GM18873 (cell line): ENCODE data around the gene SPHK2.
"Not testable (repeated sequence)": the region's sequence is repeated elsewhere in the genome, so short reads cannot be mapped to it uniquely, and the experiment has no call there.

Experiments used
- ATAC-seq: cut with Tn5 transposase; IDR thresholded peaks from one replicate; pipeline ENCODE4 v1.9.1; 2021; ENCODE audit warnings: mild to moderate bottlenecking, moderate library complexity, moderate number of reproducible peaks; ENCODE audit not compliant: unreplicated experiment, low FRiP score

SPHK2 gene

GRCh38 chr19:48650974-48651682, 31.8 kb downstream of the SPHK2 start:
- no peak for ATAC-seq

DNA sequence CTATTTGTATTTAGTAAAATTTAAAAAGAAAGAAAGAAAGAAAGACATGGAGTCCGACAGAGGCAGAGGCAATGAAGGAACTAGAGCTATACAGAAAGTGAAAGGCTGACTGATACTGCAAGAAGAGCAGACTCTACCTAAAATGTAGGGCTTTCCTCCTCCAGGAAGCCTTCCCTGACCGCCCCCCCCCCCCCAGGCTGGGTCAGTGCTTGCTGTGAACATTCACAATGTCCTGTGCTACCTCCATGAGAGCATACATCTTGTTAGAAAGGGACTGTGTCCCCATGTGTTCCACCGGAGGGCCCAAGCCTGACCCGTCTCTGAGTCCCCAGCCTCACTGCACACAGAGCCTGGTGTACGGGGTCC, 32.4 kb downstream of the SPHK2 start:
- no peak for ATAC-seq

GRCh38 chr19:48654299-48655059, 35.2 kb downstream of the SPHK2 start:
- no peak for ATAC-seq

DNA sequence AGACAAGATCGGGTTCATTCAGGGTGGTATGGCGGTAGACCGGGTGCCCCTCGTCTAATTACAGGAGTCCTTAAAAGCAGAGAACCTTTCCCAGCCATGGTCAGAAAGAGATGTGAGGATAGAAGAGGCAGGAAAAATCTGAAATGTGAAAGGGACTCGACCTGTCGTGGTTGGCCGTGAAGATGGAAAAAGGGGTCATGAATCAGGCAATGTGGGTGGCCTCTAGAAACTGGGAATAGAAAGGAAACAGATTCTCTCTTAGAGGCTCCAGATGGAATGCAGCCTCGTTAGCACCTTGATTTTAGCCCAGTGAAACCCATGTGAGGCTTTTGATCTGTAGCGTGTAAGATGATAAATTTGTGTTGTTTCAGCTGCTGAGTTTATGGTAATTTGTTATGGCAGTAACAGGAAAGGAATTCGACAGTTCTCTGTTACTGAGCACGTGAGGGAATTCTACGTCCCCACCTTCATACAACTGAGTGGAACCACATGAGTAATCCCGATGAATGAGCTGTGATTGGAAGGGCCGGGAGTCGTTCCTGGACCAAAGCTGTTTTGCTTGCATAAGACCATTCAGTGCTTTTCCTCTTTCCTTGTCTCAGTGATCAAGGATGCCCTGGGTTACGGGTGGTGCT, 37.7 kb downstream of the SPHK2 start:
- ATAC-seq: no peak

- ATAC-seq: not testable (repeated sequence)
Observed at GRCh38 chr19:48657828-48658227, 38.5 kb downstream of the SPHK2 start.

GRCh38 chr19:48658483-48658882, 39.2 kb downstream of the SPHK2 start:
- no peak for ATAC-seq

DNA sequence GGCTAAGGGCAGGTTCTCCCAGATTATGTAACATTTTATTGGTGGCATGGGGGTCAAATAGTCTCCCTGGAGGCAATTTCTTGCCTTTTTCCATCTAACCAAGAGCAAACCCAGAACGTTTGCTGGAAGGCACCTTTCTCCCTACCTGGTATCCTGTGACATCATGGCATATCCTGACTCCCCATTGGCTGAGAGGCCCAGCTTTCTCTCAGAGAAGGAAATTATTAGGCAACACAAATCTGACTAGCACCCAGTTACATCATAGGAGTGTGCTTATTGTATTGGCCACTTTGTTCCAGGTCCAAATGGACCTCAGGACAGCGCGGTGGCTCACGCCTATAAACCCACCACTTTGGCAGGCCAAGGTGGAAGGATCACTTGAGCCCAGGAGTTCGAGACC, 40.5 kb downstream of the SPHK2 start:
- no peak for ATAC-seq

GRCh38 chr19:48660852-48661710, 41.8 kb downstream of the SPHK2 start:
- ATAC-seq: peak; percentile 81

DNA sequence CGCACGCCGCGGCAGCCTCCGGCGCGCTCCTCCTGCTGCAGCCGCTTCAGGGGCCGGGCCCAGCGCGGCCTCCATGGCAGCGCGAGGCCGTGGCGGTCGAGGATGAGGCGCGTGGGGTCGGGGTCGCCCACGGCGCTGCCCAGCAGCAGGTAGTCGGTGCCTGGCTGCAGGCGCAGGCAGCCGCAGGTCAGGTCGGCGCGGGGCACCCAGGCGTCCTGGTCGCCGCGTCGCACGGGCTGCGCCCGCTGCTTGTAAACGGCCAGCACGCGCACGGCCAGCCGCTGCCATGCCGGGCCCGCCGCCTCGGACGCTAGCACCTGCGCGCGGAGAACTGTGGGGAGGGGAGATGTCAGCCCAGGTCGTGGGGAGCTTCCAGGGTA, 42.4 kb downstream of the SPHK2 start:
- no peak for ATAC-seq

DNA sequence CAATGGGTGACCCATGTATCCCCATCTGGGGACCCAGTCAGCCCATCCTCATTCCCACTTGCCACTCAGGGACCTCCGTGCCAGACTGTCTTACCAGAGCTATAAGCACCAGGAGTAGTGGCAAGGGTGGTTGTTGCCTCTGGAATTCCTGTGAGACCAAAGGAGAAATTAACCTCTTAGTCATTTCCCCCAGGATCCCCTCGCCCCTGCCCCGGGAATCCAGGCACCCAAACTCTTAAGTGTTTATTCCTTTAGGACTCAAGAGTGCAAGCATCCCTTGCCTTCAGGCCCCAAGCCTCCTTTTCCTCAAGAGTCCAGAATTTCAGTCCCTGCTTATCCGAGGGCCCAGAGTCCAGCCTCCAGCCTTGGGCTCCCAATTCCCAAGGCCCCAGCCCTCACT, 44.4 kb downstream of the SPHK2 start:
- ATAC-seq: no peak

DNA sequence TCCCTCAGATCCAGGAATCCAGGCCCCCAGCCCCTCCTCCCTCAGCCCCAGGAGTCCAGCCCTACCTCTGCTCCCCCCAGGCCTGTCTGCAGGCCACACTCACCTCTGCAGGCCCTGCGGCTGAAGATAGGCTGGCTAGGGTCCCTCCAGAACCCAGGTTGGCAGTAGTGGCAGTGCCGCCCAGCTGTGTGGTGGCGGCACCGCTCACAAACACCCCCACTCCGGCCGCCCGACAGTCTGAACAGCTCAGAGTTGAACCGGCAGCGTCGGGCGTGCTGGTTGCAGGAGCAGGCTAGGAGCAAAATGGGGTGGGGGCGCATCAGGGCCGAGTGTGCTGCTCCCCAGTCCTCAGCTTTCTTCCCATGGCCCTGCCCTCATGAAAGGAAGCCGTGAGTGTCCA, 45.2 kb downstream of the SPHK2 start:
- ATAC-seq: no peak

- ATAC-seq: no peak
Observed at GRCh38 chr19:48665786-48666185, 46.5 kb downstream of the SPHK2 start.

DNA sequence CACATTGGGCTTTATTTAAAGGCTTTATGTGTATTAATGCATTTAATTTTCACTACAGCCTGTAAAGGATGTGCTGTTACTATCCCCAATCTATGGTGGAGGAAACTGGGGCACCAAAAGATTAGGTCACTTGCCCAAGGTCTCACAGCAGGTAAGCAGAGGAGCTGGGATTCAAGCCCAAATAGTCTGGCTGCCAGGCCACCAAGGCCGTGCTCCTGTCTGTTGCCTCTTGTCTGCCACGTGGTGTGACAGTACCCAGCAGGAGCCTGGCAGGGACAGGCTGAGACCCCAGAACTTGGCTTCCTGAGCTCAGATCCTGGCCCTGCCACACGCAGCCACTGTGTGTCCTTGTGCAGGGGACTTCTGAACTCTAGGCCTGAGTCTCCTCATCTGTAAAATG, 49.0 kb downstream of the SPHK2 start:
- no peak for ATAC-seq

DNA sequence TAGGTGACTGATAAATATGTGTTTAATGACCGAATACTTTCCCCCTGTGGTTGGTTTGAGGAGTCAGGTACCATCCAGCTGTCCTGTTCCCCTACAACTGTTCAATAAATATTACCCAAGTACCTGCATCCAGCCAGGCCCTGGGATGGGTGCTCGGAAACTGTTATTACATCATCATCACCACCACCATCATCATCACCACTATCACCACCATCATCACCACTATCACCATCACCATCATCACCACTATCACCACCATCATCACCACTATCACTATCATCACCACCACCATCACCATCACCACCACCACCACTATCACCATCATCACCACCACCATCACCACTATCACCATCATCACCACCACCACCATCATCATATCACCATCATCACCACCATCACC, 49.5 kb downstream of the SPHK2 start:
- ATAC-seq: no peak

DNA sequence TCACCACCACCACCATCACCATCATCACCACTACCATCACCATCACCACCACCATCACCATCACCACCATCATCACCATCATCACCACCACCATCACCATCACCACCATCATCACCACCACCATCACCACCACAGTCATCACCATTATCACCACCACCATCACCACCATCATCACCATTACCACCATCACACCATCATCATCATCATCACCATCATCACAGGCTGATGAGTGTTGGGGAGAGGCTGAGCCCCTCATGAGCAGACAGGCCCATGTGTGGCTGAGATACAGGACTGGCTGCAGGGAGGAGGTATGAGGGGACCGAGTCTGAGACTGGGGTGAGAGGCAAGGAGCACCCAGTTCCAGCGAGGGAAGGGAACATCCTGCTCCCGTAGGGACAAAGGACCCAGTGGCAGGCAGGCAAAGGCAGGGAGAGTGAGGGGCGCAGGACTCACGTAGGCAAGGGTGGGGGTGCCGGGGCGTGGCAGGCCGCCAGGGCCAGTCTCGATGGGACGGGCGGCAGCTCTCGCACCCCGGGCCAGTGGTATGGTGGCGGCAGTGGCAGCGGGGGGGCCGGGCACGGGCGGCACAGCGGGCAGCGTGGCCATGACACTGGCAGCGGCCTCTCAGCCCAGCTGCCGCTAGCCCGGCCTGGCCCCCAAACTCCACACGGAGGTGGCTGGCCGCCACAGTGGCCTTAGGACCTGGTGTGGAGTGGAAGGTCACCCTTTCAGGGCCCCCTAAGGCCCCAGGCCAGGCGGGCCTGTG, 50.8 kb downstream of the SPHK2 start:
- no peak for ATAC-seq

GRCh38 chr19:48670699-48671445, 51.6 kb downstream of the SPHK2 start:
- no peak for ATAC-seq

DNA sequence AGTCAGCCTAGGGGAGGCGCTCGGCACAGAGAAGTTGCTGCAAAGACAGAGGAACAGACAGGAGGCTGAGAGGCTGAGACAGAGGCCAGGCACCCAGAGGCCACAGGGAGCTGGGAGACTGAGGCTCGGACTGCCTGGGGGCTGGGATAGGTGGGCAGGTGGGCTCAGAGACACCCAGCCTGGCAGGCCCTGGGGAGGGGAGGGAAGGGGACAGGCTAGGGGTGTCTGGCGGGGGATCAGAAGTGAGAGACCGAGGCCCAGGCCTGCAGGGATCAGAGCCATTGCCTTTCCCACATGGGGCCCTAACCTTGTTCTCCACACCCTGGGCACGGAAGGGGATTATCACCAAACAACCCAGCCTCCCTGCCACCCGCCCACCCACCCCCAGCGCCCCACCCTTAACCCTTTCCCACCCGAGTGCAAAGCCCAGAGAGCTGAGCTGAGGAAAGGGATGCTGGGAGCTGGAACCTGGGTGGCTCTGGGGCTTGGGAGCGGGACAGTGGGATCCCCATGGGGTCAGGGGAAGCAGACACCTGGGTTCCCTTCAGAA, 52.2 kb downstream of the SPHK2 start:
- no peak for ATAC-seq

DNA sequence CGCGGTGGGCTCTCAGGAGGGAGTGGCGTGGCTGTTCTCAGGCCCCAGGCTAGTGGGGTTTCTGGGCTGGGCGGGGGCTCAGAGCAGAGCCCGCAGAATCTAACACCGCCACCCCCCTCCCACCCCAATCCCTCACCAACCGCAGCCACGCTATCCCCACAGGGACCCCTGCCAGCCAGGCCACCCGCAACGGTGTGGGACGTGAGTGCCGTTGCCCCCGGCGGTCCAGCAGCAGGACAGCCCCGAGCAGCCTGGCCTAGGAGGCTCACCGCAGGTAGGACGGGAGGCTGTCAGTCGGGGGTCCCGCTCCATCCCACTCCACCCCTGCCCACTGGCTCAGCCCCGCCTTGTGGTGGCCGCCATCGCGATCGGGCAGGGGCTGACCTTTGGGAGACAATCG, 53.7 kb downstream of the SPHK2 start, which contains the start of gene NTN5:
Gene NTN5, minus strand, starts transcription at position 24 of the 400 bp plus-strand sequence. CDS start 2,031 bp downstream, outside the sequence.
- ATAC-seq: no peak
